ENCODE results near the gene QSOX2.

DNA sequence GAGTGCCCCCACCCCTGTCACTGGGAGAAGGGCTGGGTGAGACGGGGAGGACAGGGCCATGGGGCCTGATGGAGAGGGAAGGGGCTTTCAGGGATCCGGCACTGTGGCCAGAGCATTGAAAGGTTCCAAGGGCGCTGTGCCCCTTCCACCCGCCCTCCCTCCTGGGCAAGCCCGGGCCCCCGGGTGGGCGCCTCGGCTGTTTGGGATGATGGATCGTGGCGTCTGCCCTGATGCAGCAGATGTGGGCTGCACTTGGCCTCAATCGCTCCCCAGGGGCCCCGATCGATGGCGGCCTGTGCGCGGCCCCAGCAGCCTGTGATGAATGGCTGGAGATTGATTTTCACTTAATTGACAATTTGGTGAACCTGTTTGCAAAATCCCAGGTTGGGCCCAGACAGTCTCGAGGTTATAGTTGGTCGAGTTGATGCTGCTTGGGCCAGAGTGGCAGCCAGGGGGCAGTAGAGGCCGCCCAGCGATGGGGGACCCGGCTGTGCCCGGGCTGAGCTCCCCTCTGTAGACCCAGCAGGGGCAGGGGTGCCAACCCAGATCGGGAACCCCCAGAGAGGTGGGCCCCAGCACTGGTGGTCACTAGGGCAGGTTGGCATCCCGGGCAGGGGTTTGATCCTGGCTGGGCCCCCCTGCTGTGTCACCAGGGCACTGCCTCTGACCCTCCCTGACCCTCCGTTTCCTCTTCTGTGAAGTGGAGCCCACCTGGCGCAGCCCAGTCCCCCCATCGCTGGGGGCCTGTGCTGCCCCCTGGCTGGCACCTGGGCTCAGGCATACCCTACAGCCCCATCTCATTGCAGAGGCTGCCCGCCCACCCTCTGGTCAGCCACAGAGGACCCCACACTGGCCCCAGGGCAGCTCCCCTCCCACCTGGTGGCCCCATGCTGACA is 75.4 kb downstream of the QSOX2 start:
- no peak for TF ChIP-seq POLR2A (IDR thresholded peaks at IDR 0.05; ENCODE audit: low read depth, low read length)
- TF ChIP-seq TAF1 (IDR thresholded peaks at IDR 0.05; ENCODE audit: borderline replicate concordance, low read depth, low read length): no peak
- no peak for TF ChIP-seq POLR2AphosphoS5 (IDR thresholded peaks at IDR 0.05; ENCODE audit: low read depth, low read length)
